IPS-15b (cell line): ENCODE measurements around the gene REEP6.

Experiments
- H3K27me3 ChIP-seq: one replicate; pipeline ENCODE4 v1.6.1; 2013; ENCODE audit warnings: low read length; ENCODE audit not compliant: control insufficient read depth, insufficient read depth
- H3K36me3 ChIP-seq: one replicate; pipeline ENCODE4 v1.6.1; 2013; ENCODE audit warnings: low read length; ENCODE audit not compliant: control insufficient read depth, insufficient read depth
- H3K4me1 ChIP-seq: one replicate; pipeline ENCODE4 v1.6.1; 2013; ENCODE audit warnings: mild to moderate bottlenecking, low read length; ENCODE audit not compliant: control insufficient read depth, insufficient read depth
- H3K4me3 ChIP-seq: one replicate; pipeline ENCODE4 v1.5.1; 2013; ENCODE audit warnings: low read depth, low read length
- H3K9ac ChIP-seq: one replicate; pipeline ENCODE4 v1.6.1; 2013; ENCODE audit warnings: low read depth, mild to moderate bottlenecking, low read length
- H3K9me3 ChIP-seq: one replicate; pipeline ENCODE4 v1.6.1; 2013; ENCODE audit warnings: mild to moderate bottlenecking, low read length; ENCODE audit not compliant: control insufficient read depth, insufficient read depth

Gene REEP6

GRCh38 chr19:1540365-1540925 lies 49.5 kb downstream of the REEP6 start:
- H3K9me3 ChIP-seq = no peaks in the 10 kb centered on the region
- H3K4me1 ChIP-seq = no peaks in the 10 kb centered on the region
- no peak overlapping the region for H3K9ac ChIP-seq
- H3K36me3 ChIP-seq = no peaks in the 10 kb centered on the region
- H3K27me3 ChIP-seq = no peaks in the 10 kb centered on the region
- H3K4me3 ChIP-seq = no peak overlapping the region
